OCI-LY7 (cell line): ENCODE results near the gene TXNRD1. TPM values are rescaled to one million over a fixed set of nuclear protein-coding genes. Genes with fewer than 3 reads are reported as not detected.

ENCODE experiments used
- BruUV-seq: library from RNA; stranded (reverse); fragments of 400-500 nt; replicated peaks from 2 replicates; lab custom pipeline; 2021; lab: Mats Ljungman, UMichigan
- CTCF ChIA-PET: fragments of 300-600 bp; sonication (Branson Sonifier 250); formaldehyde crosslinking; loops from one replicate; lab custom pipeline; 2022; ENCODE audit warnings: antibody characterized with exemption; ENCODE audit not compliant: unreplicated experiment; lab: Charles Lee
- POLR2A ChIA-PET: fragments of 300-600 bp; sonication (Branson Sonifier 250); formaldehyde crosslinking; loops from one replicate; lab custom pipeline; 2022; ENCODE audit warnings: antibody characterized with exemption; lab: Charles Lee
- DNase-seq: peaks from one replicate; pipeline ENCODE4 v3.0.0-alpha.2; 2015; ENCODE audit warnings: low spot score
- H2AFZ ChIP-seq: fragments of 200-600 bp; sonication (generic), shearing (Covaris generic); 2 replicates; pipeline ENCODE4 v1.6.1; 2014; ENCODE audit warnings: mild to moderate bottlenecking, antibody characterized with exemption, low read length, moderate library complexity
- H3K27ac ChIP-seq: fragments of 200-600 bp; sonication (generic); 2 replicates; pipeline ENCODE4 v1.5.1; 2014; ENCODE audit warnings: mixed run types, low read depth, mild to moderate bottlenecking, moderate library complexity, low read length, inconsistent platforms; ENCODE audit not compliant: poor library complexity, severe bottlenecking
- H3K36me3 ChIP-seq: fragments of 200-600 bp; sonication (generic); 2 replicates; pipeline ENCODE4 v1.6.1; 2014; ENCODE audit warnings: mild to moderate bottlenecking, antibody characterized with exemption, low read length, moderate library complexity, mixed read lengths; ENCODE audit not compliant: insufficient read depth
- H3K4me1 ChIP-seq: fragments of 200-600 bp; sonication (generic); 2 replicates; pipeline ENCODE4 v1.5.1; 2014; ENCODE audit warnings: mild to moderate bottlenecking, low read length; ENCODE audit not compliant: insufficient read depth, poor library complexity, severe bottlenecking
- H3K4me2 ChIP-seq: fragments of 200-600 bp; sonication (generic); 2 replicates; pipeline ENCODE4 v1.6.1; 2014; ENCODE audit warnings: mild to moderate bottlenecking, low read length
- H3K4me3 ChIP-seq: fragments of 200-600 bp; sonication (generic); 2 replicates; pipeline ENCODE4 v1.5.1; 2014; ENCODE audit warnings: mild to moderate bottlenecking, low read depth, low read length; ENCODE audit not compliant: poor library complexity, severe bottlenecking
- H3K79me2 ChIP-seq: fragments of 200-600 bp; sonication (generic); 2 replicates; pipeline ENCODE4 v1.6.1; 2016; ENCODE audit warnings: low read depth, mild to moderate bottlenecking, low read length, moderate library complexity, mixed read lengths; ENCODE audit not compliant: insufficient read depth
- H3K9me2 ChIP-seq: fragments of 200-600 bp; sonication (generic); 2 replicates; pipeline ENCODE4 v1.6.1; 2016; ENCODE audit warnings: mild to moderate bottlenecking, low read length, mixed read lengths; ENCODE audit not compliant: insufficient read depth
- H3K9me3 ChIP-seq: fragments of 200-600 bp; sonication (generic); 2 replicates; pipeline ENCODE4 v1.6.1; 2014; ENCODE audit warnings: mild to moderate bottlenecking, mixed run types, low read length, mixed read lengths
- H4K20me1 ChIP-seq: fragments of 200-600 bp; sonication (generic); 2 replicates; pipeline ENCODE4 v1.6.1; 2014; ENCODE audit warnings: mild to moderate bottlenecking, antibody characterized with exemption, low read length, moderate library complexity, mixed read lengths; ENCODE audit not compliant: insufficient read depth
- EZH2phosphoT487 ChIP-seq: fragments of 200-600 bp; sonication (generic); IDR thresholded peaks from 2 replicates; pipeline ENCODE4 v1.6.1; 2018; ENCODE audit warnings: low read depth, borderline replicate concordance, mild to moderate bottlenecking, mixed run types, antibody characterized with exemption, low read length, moderate library complexity, mixed read lengths
- intact Hi-C: fragments of 100-400 bp; cut with micrococcal nuclease; formaldehyde crosslinking; loops from one replicate; pipeline ENCODE4 v1.10.0; 2022; ENCODE audit not compliant: unreplicated experiment
- total RNA-seq, 2 experiments: library from RNA; depleted of rRNA in 1 of 2; stranded (reverse); fragments of >200 nt in 1 of 2; shearing (Covaris generic) in 1 of 2; gene quantifications; 2 replicates each; pipeline ENCODE4 v1.2.3, GENCODE V29; 2014 to 2022
- TF ChIP-seq, protein P1 (sequence below): fragments of 200-600 bp; sonication (generic); conservative IDR thresholded peaks from 2 replicates; pipeline ENCODE4 v1.5.1; 2014; ENCODE audit warnings: mild to moderate bottlenecking, antibody characterized with exemption, low read length, moderate library complexity, mixed read lengths

Gene TXNRD1
- total RNA-seq, 2 experiments from 2014 or later, result 117 to 132 TPM

DNA sequence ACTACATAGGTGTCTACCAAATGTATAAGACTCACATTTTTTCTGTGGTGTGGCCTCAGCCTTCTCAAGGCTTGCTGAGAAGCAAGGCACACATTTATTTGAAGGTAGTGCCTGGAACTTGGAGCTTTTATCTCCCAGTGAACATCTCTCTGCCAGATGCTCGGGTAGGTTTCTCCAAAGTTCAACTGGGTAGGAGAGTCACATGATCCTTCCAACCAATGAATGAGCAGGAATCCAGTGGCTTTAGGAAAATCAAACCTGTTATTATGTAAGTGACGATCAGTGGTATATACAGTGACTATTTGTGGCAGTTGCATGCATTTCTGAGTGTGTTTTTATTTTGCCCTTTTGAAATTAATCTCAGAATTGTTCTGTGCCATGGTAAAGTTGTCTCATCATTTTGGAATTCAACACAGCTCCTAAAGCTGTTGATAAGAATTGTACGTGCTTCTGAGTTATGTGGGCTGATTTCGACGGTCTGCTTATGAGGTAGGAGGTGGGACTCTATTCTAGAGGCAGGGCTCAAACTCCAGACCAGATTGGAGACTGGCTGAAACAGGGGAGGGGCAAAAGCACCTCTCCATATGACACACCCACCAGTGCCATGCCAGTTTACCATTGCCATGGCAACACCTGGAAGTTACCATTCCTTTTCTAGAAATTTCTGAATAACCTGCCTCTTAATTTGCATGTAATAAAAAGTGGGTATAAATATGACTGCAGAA lies 145.6 kb downstream of the TXNRD1 start:
- no peak overlapping the region for H3K27ac ChIP-seq
- no peak overlapping the region for H2AFZ ChIP-seq
- H3K9me2 ChIP-seq, result no peaks in the 10 kb centered on the region
- no peak overlapping the region for H3K4me2 ChIP-seq
- intact Hi-C loops, result no loop called here
- no peak for DNase-seq
- TF ChIP-seq EZH2phosphoT487, result no peak
- TF ChIP-seq, protein P1, sequence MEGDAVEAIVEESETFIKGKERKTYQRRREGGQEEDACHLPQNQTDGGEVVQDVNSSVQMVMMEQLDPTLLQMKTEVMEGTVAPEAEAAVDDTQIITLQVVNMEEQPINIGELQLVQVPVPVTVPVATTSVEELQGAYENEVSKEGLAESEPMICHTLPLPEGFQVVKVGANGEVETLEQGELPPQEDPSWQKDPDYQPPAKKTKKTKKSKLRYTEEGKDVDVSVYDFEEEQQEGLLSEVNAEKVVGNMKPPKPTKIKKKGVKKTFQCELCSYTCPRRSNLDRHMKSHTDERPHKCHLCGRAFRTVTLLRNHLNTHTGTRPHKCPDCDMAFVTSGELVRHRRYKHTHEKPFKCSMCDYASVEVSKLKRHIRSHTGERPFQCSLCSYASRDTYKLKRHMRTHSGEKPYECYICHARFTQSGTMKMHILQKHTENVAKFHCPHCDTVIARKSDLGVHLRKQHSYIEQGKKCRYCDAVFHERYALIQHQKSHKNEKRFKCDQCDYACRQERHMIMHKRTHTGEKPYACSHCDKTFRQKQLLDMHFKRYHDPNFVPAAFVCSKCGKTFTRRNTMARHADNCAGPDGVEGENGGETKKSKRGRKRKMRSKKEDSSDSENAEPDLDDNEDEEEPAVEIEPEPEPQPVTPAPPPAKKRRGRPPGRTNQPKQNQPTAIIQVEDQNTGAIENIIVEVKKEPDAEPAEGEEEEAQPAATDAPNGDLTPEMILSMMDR, result no peak
- no peaks in the 10 kb centered on the region for H3K36me3 ChIP-seq
- peaks cover 3% of the 10 kb centered on the region; the same call in 1 of the 2 replicates for H3K9me3 ChIP-seq
- no peaks in the 10 kb centered on the region for H3K79me2 ChIP-seq
- H3K4me1 ChIP-seq, result no peaks in the 10 kb centered on the region
- ChIA-PET CTCF (no interaction called here), POLR2A (interaction anchor here (1.1 kb wide), 1 partner anchor 12 kb away, joined by 4 read pairs; no protein-coding TSS in a partner anchor)
- no TSS peak for BruUV-seq
- no peaks in the 10 kb centered on the region for H4K20me1 ChIP-seq
- no peak overlapping the region for H3K4me3 ChIP-seq

DNA sequence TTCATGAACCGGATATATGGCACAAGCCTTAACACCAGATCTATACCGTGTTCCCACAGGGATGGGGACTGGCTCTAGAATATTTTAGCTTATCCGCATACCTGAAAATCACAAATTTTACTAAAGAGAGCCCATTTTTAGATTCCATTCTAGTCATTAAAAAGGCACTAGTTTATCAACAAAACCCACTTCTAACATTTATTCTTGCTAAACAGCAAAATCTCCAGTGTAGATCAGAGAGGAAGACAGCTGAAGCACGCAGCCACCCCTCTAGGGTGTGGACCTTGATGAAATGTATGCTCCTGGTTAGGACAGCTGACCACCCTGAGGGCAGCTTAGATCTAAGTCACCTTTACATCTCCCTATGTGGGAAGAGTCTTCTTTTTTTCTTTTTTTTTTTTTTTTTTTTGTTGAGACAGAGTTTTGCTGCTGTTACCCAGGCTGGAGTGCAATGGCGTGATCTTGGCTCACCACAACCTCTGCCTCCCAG lies 150.4 kb downstream of the TXNRD1 start:
- ChIA-PET POLR2A (interaction anchor here (0.6 to 1.3 kb wide), 2 partner anchors 8 to 14 kb away, joined by 3 to 4 read pairs; no protein-coding TSS in a partner anchor), CTCF (no interaction called here)
- Histone ChIP-seq H3K4me1 (no peaks in the 10 kb centered on the region), H3K4me3 (no peak overlapping the region), H2AFZ (no peak overlapping the region), H4K20me1 (no peaks in the 10 kb centered on the region), H3K9me3 (no peaks in the 10 kb centered on the region), H3K9me2 (no peaks in the 10 kb centered on the region), H3K79me2 (no peaks in the 10 kb centered on the region), H3K4me2 (no peak overlapping the region), H3K27ac (no peak overlapping the region), H3K36me3 (no peaks in the 10 kb centered on the region)
- BruUV-seq, result no TSS peak
- no peak for DNase-seq
- no peak for TF ChIP-seq EZH2phosphoT487
- TF ChIP-seq, protein P1, result no peak
- intact Hi-C loops, result no loop called here

DNA sequence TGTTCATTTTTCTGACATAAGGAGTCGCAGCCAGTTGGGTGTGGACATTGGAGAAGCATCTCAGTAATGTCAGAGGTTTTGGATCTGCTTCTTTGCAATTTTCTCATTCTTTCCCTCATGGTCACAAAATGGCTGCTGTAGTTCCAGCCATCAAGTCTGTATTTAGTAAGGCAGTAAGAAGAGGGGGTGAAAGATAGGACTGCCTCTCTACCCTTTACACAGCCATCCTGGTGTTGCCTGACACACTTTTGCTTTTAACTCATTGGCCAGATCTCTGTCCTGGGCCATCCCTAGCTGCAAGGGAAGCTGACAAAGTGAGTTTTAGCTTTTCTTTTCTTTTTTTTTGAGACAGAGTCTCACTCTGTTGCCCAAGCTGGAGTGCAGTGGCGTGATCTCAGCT lies 154.1 kb downstream of the TXNRD1 start:
- no TSS peak for BruUV-seq
- Histone ChIP-seq H3K4me2 (no peak overlapping the region), H3K4me1 (peaks cover 4% of the 10 kb centered on the region), H2AFZ (no peak overlapping the region), H3K9me3 (no peaks in the 10 kb centered on the region), H3K36me3 (no peaks in the 10 kb centered on the region), H3K79me2 (no peaks in the 10 kb centered on the region), H4K20me1 (no peaks in the 10 kb centered on the region), H3K4me3 (no peak overlapping the region), H3K27ac (no peak overlapping the region), H3K9me2 (no peaks in the 10 kb centered on the region)
- intact Hi-C loops, result no loop called here
- DNase-seq, result no peak
- TF ChIP-seq, protein P1, result no peak
- no peak for TF ChIP-seq EZH2phosphoT487
- ChIA-PET CTCF (no interaction called here), POLR2A (no interaction called here)
